OCI-LY7 (cell line): ENCODE results near the gene PHACTR4.

ENCODE experiments used
- EZH2phosphoT487 ChIP-seq: fragments of 200-600 bp; sonication (generic); IDR thresholded peaks from 2 replicates; pipeline ENCODE4 v1.6.1; 2018; ENCODE audit warnings: low read depth, borderline replicate concordance, mild to moderate bottlenecking, mixed run types, antibody characterized with exemption, low read length, moderate library complexity, mixed read lengths
- TF ChIP-seq, protein P1 (sequence below): fragments of 200-600 bp; sonication (generic); conservative IDR thresholded peaks from 2 replicates; pipeline ENCODE4 v1.5.1; 2014; ENCODE audit warnings: mild to moderate bottlenecking, antibody characterized with exemption, low read length, moderate library complexity, mixed read lengths

- TF ChIP-seq, protein P1, sequence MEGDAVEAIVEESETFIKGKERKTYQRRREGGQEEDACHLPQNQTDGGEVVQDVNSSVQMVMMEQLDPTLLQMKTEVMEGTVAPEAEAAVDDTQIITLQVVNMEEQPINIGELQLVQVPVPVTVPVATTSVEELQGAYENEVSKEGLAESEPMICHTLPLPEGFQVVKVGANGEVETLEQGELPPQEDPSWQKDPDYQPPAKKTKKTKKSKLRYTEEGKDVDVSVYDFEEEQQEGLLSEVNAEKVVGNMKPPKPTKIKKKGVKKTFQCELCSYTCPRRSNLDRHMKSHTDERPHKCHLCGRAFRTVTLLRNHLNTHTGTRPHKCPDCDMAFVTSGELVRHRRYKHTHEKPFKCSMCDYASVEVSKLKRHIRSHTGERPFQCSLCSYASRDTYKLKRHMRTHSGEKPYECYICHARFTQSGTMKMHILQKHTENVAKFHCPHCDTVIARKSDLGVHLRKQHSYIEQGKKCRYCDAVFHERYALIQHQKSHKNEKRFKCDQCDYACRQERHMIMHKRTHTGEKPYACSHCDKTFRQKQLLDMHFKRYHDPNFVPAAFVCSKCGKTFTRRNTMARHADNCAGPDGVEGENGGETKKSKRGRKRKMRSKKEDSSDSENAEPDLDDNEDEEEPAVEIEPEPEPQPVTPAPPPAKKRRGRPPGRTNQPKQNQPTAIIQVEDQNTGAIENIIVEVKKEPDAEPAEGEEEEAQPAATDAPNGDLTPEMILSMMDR: no peak
- no peak for TF ChIP-seq EZH2phosphoT487
These were observed 3.7 kb upstream of the PHACTR4 start for GRCh38 chr1:28365864-28366263.
